Progenitor cell of endocrine pancreas (in vitro differentiated cells): ENCODE results near the gene KRT36. TPM values are rescaled to one million over a fixed set of nuclear protein-coding genes. Genes with fewer than 3 reads are reported as not detected.

Experiments used
- DNase-seq: peaks from one replicate; pipeline ENCODE4 v3.0.0; 2021; ENCODE audit warnings: low spot score; ENCODE audit not compliant: unreplicated experiment
- H3K27ac Mint-ChIP-seq: 2 replicates; pipeline ENCODE4 v1.8.0; 2021; ENCODE audit warnings: mild to moderate bottlenecking, moderate library complexity, mixed read lengths
- H3K27me3 Mint-ChIP-seq: 2 replicates; pipeline ENCODE4 v1.8.0; 2021; ENCODE audit warnings: mixed read lengths
- H3K36me3 Mint-ChIP-seq: 2 replicates; pipeline ENCODE4 v1.8.0; 2022; ENCODE audit warnings: mixed read lengths; ENCODE audit not compliant: insufficient read depth
- H3K4me1 Mint-ChIP-seq: 2 replicates; pipeline ENCODE4 v1.8.0; 2021; ENCODE audit warnings: low read depth, mixed read lengths
- H3K4me3 Mint-ChIP-seq: 2 replicates; pipeline ENCODE4 v1.8.0; 2021; ENCODE audit warnings: low read depth, mild to moderate bottlenecking, moderate library complexity, mixed read lengths
- H3K9me3 Mint-ChIP-seq: 2 replicates; pipeline ENCODE4 v1.8.0; 2021; ENCODE audit warnings: low read depth, mixed read lengths
- total RNA-seq: library from RNA; stranded (reverse); gene quantifications from 2 replicates; pipeline ENCODE4 v1.2.1, GENCODE V29; 2021
- TF ChIP-seq, protein P1 (sequence below): fragments of 200-600 bp; sonication (generic); IDR thresholded peaks from one replicate; pipeline ENCODE4 v1.5.0; 2021; ENCODE audit warnings: antibody characterized with exemption, mild to moderate bottlenecking; ENCODE audit not compliant: unreplicated experiment

KRT36 gene
- total RNA-seq, 1 donor from 2014 or later, result not detected

DNA sequence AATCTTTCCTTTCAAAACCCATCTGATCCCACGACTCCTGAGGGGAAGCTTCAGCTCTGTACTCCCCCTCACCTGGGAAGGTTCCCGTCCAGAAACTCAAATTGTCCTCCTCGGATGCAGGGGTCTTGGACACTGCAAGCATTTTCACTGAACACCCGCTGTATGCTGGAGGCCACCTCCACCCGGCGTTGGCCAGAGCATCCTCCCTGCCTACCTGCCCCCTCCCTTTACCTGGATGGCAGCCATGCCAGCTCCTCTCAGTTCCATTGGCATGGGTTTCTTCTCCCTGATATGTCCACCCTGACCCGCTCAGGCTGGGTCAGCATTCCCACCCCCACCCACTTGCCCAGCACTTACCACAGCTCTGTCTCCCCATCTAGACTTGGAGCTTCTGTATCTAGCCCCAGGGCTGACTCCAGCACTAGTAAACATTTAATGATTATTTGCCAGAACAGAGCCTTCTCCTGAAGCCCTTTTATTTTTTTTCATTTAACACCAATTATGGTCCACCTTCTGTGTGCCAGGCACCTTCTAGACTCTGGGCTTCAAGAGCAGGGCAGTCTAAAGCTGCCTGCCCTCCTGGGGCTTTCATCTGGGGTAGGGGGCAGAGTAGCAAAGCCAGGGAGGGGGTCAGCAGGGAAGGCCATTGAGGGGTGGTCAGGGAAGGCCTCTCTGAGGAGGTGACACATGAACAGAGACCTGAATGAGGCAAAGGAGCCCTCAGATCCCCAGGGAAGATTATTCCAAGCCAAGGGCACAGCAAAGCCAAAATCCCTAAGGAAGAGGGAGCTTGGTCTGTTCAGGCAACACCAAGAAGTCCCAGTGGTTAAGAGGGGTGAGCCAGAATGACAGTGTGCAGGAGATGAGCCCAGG is 47.3 kb upstream of the KRT36 start:
- Mint-ChIP-seq H3K4me3 (no peak overlapping the region), H3K9me3 (no peaks in the 10 kb centered on the region)

DNA sequence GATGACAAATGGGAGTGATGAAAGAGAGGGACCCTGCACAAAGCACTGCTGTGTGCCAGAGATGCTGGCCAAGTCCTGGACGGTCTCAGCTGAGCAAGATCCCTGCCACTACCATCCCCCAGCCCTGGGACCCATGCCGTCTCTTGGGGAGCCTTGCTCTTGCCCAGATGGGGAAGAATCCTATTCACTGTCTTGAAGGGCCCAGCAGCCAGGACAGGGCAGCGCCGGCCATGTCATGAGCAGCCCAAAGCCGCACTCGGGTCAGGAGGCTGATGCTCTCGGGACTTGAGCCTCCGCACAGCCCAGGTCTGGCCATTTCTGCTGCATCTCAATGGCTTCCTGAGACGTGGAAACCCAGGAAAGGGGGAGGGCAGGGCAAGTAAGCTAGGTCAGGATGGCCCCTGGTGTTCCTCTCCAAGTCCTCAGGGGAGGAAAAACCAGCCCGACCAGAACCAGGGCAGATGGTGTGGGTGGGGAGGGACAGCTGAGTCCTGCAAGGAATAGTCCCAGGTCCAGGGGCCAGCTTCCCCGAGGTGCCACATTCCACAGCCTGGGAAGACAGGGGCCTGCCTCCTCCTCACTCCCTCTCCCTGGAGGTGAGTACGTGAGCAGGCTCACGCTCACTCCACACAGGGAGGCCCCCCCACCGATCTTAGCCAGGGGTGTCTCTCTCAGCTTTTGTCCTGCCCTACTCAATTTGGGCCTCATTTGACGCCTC is 46.2 kb upstream of the KRT36 start:
- H3K36me3 Mint-ChIP-seq, result no peaks in the 10 kb centered on the region
- no peaks in the 10 kb centered on the region for H3K27me3 Mint-ChIP-seq
- no peaks in the 10 kb centered on the region for H3K9me3 Mint-ChIP-seq
- no peak overlapping the region for H3K4me3 Mint-ChIP-seq
- DNase-seq, result no peak
- H3K27ac Mint-ChIP-seq, result no peak overlapping the region
- peaks cover 42% of the 10 kb centered on the region for H3K4me1 Mint-ChIP-seq
- TF ChIP-seq, protein P1, sequence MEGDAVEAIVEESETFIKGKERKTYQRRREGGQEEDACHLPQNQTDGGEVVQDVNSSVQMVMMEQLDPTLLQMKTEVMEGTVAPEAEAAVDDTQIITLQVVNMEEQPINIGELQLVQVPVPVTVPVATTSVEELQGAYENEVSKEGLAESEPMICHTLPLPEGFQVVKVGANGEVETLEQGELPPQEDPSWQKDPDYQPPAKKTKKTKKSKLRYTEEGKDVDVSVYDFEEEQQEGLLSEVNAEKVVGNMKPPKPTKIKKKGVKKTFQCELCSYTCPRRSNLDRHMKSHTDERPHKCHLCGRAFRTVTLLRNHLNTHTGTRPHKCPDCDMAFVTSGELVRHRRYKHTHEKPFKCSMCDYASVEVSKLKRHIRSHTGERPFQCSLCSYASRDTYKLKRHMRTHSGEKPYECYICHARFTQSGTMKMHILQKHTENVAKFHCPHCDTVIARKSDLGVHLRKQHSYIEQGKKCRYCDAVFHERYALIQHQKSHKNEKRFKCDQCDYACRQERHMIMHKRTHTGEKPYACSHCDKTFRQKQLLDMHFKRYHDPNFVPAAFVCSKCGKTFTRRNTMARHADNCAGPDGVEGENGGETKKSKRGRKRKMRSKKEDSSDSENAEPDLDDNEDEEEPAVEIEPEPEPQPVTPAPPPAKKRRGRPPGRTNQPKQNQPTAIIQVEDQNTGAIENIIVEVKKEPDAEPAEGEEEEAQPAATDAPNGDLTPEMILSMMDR, result no peak

More for the DNA sequence above, 47.3 kb upstream of the KRT36 start:
- TF ChIP-seq, protein P1, result no peak
- H3K27ac Mint-ChIP-seq, result peak overlapping the region; percentile 82
- no peaks in the 10 kb centered on the region for H3K27me3 Mint-ChIP-seq
- H3K36me3 Mint-ChIP-seq, result no peaks in the 10 kb centered on the region
- H3K4me1 Mint-ChIP-seq, result peaks cover 46% of the 10 kb centered on the region
- DNase-seq, result no peak

- Mint-ChIP-seq H3K27ac (peak overlapping the region; percentile 16), H3K9me3 (no peaks in the 10 kb centered on the region), H3K4me1 (peaks cover 43% of the 10 kb centered on the region), H3K27me3 (no peaks in the 10 kb centered on the region), H3K4me3 (no peak overlapping the region), H3K36me3 (no peaks in the 10 kb centered on the region)
- DNase-seq, result no peak
- TF ChIP-seq, protein P1, result no peak
Measured at GRCh38 chr17:41534899-41535546, 45.3 kb upstream of the KRT36 start.

DNA sequence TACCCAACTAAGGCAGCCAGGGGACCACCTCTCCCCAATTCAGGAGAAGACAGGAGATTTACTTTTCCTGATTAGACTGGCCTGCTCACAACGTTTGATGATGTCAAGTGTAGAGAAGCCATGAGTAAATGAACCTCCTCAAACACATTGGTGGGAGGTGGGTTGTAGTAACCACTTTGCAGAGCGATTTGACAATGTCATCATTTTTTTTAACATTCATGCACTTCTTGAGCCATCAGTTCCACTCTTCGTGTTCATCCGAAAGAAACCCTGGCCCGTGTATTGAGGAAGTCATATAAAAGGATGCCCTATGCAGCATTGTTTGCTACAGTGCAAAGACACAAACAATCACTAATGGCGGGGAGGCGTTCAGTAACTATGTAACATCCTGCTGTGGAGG is 43.9 kb upstream of the KRT36 start:
- Mint-ChIP-seq H3K36me3 (no peaks in the 10 kb centered on the region), H3K27me3 (no peaks in the 10 kb centered on the region), H3K4me3 (no peak overlapping the region), H3K27ac (no peak overlapping the region), H3K4me1 (peaks cover 52% of the 10 kb centered on the region), H3K9me3 (no peaks in the 10 kb centered on the region)
- DNase-seq, result no peak
- TF ChIP-seq, protein P1, result no peak

- H3K36me3 Mint-ChIP-seq, result no peaks in the 10 kb centered on the region
- H3K4me3 Mint-ChIP-seq, result no peak overlapping the region
- no peak for DNase-seq
- TF ChIP-seq, protein P1, result no peak
- H3K27me3 Mint-ChIP-seq, result no peaks in the 10 kb centered on the region
- peaks cover 53% of the 10 kb centered on the region for H3K4me1 Mint-ChIP-seq
- H3K9me3 Mint-ChIP-seq, result no peaks in the 10 kb centered on the region
- H3K27ac Mint-ChIP-seq, result no peak overlapping the region
Measured at GRCh38 chr17:41532947-41533570, 43.3 kb upstream of the KRT36 start.
